Transverse colon (tissue), 4 donors: ENCODE measurements around the gene CADM3. TPM values are rescaled to one million over a fixed set of nuclear protein-coding genes. Genes with fewer than 3 reads are reported as not detected.

Experiments
- DNase-seq: peaks from one replicate; pipeline ENCODE4 v3.0.0-alpha.2; 2019
- H3K27ac ChIP-seq, 4 donors: fragments of 200-600 bp; sonication (generic); 2 replicates each; pipeline ENCODE4 v1.5.1; 2016 to 2018; ENCODE audit warnings: inconsistent platforms in 4 of 4
- H3K27me3 ChIP-seq: fragments of 200-600 bp; sonication (generic); 2 replicates; pipeline ENCODE4 v1.5.1; 2017; ENCODE audit warnings: inconsistent platforms
- H3K36me3 ChIP-seq, 4 donors: fragments of 200-600 bp; sonication (generic); 2 replicates each; pipeline ENCODE4 v1.5.1; 2017 to 2019; ENCODE audit warnings: inconsistent platforms in 4 of 4
- H3K4me1 ChIP-seq, 4 donors: fragments of 200-600 bp; sonication (generic); 2 replicates each; pipeline ENCODE4 v1.5.1; 2017 to 2020; ENCODE audit warnings: inconsistent platforms in 4 of 4
- H3K4me3 ChIP-seq, 4 donors: fragments of 200-600 bp; sonication (generic); 1 replicate in 1 of 4; 2 replicates in 3 of 4; pipeline versions ENCODE4 v1.5.1 to v1.6.1; 2017 to 2019; ENCODE audit warnings: inconsistent platforms in 4 of 4
- H3K9me3 ChIP-seq, 2 donors: fragments of 200-600 bp; sonication (generic); 2 replicates each; pipeline ENCODE4 v1.5.1; 2017 to 2019; ENCODE audit warnings: inconsistent platforms in 2 of 2
- EP300 ChIP-seq: sonication (generic); formaldehyde crosslinking; IDR thresholded peaks from one replicate; pipeline ENCODE4 v1.6.1; 2017; ENCODE audit warnings: antibody characterized with exemption, low read depth
- POLR2A ChIP-seq: fragments of 450-650 bp; IDR thresholded peaks from one replicate; pipeline ENCODE4 v1.6.1; 2016; ENCODE audit warnings: antibody characterized with exemption, mild to moderate bottlenecking, moderate library complexity
- POLR2AphosphoS5 ChIP-seq, 3 donors: sonication (generic); formaldehyde crosslinking; IDR thresholded peaks; one replicate each; pipeline ENCODE4 v1.6.1; 2016; ENCODE audit warnings: antibody characterized with exemption in 3 of 3
- WGBS, 2 donors: methylation state at CpG; one replicate each; pipeline ENCODE4 v1.1.5; 2018; ENCODE audit warnings: low coverage in 1 of 2; 5-methylcytosine and 5-hydroxymethylcytosine counted together
- in situ Hi-C, 4 donors: fragments of 200-750 bp; cut with MboI; loops; one replicate each; pipeline versions ENCODE4 v1.15.0 to v1.15.1; 2017; ENCODE audit warnings: low sequenced_read_pairs in 3 of 4, low pct_ligation_motif_present in 1 of 4, low pct_unique_long_range_greater_than_20kb in 1 of 4
- intact Hi-C: fragments of 100-400 bp; cut with DNase I; formaldehyde crosslinking; loops from one replicate; pipeline ENCODE4 v1.15.1; 2023; ENCODE audit warnings: low total_unique reads
- total RNA-seq, 4 donors: library from RNA; depleted of rRNA; stranded (reverse); fragments of >200 nt; gene quantifications; one replicate each; pipeline ENCODE4 v1.1.0, GENCODE V29; 2016
- TF ChIP-seq, protein P1 (sequence below), 5 experiments: fragments of 200-600 bp in 3 of 5; fragments of 450-650 bp in 2 of 5; sonication (generic) in 3 of 5; IDR thresholded peaks; 1 replicate in 2 of 5; 2 replicates in 3 of 5; pipeline ENCODE4 v1.5.1; 2016 to 2017; ENCODE audit warnings: antibody characterized with exemption in 5 of 5, inconsistent platforms in 3 of 5, mild to moderate bottlenecking in 2 of 5, moderate library complexity in 1 of 5

The CADM3 gene
- total RNA-seq, 4 donors from 2014 or later, result 3.4 to 6.5 (median 5.1) TPM

GRCh38 chr1:159197561-159198557, 26.4 kb downstream of the CADM3 start:
- in situ Hi-C loops, result no loop called here
- intact Hi-C loops, result loop anchor here (5.0 kb wide), 1 partner anchor 36 kb away; no protein-coding TSS in a partner anchor
- 48 to 80% methylated on average over 1 to 12 of the region's 12 CpGs for WGBS, 2 donors

GRCh38 chr1:159199901-159200300, 28.5 kb downstream of the CADM3 start:
- intact Hi-C loops, result loop anchor here (5.0 kb wide), 1 partner anchor 38 kb away; no protein-coding TSS in a partner anchor
- WGBS, 2 donors, result 72% methylated on average over 5 of the region's 5 CpGs; no CpG with 5 or more reads in 1 of the 2 donors
- H3K9me3 ChIP-seq, result no peaks in the 10 kb centered on the region

More at GRCh38 chr1:159197561-159198557, 26.4 kb downstream of the CADM3 start:
- H3K9me3 ChIP-seq, result no peaks in the 10 kb centered on the region
- TF ChIP-seq POLR2A, result no peak
- TF ChIP-seq, protein P1, sequence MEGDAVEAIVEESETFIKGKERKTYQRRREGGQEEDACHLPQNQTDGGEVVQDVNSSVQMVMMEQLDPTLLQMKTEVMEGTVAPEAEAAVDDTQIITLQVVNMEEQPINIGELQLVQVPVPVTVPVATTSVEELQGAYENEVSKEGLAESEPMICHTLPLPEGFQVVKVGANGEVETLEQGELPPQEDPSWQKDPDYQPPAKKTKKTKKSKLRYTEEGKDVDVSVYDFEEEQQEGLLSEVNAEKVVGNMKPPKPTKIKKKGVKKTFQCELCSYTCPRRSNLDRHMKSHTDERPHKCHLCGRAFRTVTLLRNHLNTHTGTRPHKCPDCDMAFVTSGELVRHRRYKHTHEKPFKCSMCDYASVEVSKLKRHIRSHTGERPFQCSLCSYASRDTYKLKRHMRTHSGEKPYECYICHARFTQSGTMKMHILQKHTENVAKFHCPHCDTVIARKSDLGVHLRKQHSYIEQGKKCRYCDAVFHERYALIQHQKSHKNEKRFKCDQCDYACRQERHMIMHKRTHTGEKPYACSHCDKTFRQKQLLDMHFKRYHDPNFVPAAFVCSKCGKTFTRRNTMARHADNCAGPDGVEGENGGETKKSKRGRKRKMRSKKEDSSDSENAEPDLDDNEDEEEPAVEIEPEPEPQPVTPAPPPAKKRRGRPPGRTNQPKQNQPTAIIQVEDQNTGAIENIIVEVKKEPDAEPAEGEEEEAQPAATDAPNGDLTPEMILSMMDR (IDR thresholded peaks at IDR 0.05), result peak; percentile 74 to 83 (median 76)
- H3K27me3 ChIP-seq, result peaks cover 16% of the 10 kb centered on the region
- H3K4me3 ChIP-seq, result no peak overlapping the region
- no peaks in the 10 kb centered on the region for H3K4me1 ChIP-seq
- H3K27ac ChIP-seq, result no peak overlapping the region
- peak; percentile 66 for DNase-seq
- no peaks in the 10 kb centered on the region for H3K36me3 ChIP-seq

DNA sequence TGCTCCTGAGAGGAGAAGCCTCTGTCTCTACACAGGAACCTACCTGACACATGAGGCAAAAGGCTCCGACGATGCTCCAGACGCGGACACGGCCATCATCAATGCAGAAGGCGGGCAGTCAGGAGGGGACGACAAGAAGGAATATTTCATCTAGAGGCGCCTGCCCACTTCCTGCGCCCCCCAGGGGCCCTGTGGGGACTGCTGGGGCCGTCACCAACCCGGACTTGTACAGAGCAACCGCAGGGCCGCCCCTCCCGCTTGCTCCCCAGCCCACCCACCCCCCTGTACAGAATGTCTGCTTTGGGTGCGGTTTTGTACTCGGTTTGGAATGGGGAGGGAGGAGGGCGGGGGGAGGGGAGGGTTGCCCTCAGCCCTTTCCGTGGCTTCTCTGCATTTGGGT, 29.4 kb downstream of the CADM3 start:
- DNase-seq, result no peak
- intact Hi-C loops, result no loop called here
- TF ChIP-seq POLR2A (no peak), EP300 (no peak), POLR2AphosphoS5 (IDR thresholded peaks at IDR 0.05) (no peak)
- TF ChIP-seq, protein P1 (IDR thresholded peaks at IDR 0.05), result no peak
- Histone ChIP-seq H3K9me3 (no peaks in the 10 kb centered on the region), H3K27me3 (peaks cover 17% of the 10 kb centered on the region), H3K27ac (no peak overlapping the region), H3K4me3 (no peak overlapping the region), H3K36me3 (no peaks in the 10 kb centered on the region), H3K4me1 (no peaks in the 10 kb centered on the region)
- in situ Hi-C loops, result no loop called here
- 41 to 62% methylated on average over 9 to 18 of the region's 18 CpGs for WGBS, 2 donors

More at GRCh38 chr1:159199901-159200300, 28.5 kb downstream of the CADM3 start:
- no peaks in the 10 kb centered on the region for H3K4me1 ChIP-seq
- no peak overlapping the region for H3K4me3 ChIP-seq
- TF ChIP-seq POLR2A (no peak), EP300 (no peak), POLR2AphosphoS5 (IDR thresholded peaks at IDR 0.05) (no peak)
- TF ChIP-seq, protein P1 (IDR thresholded peaks at IDR 0.05), result no peak
- peaks cover 16% of the 10 kb centered on the region for H3K27me3 ChIP-seq
- no peak overlapping the region for H3K27ac ChIP-seq
- no peaks in the 10 kb centered on the region for H3K36me3 ChIP-seq
- no peak for DNase-seq
- in situ Hi-C loops, result no loop called here

DNA sequence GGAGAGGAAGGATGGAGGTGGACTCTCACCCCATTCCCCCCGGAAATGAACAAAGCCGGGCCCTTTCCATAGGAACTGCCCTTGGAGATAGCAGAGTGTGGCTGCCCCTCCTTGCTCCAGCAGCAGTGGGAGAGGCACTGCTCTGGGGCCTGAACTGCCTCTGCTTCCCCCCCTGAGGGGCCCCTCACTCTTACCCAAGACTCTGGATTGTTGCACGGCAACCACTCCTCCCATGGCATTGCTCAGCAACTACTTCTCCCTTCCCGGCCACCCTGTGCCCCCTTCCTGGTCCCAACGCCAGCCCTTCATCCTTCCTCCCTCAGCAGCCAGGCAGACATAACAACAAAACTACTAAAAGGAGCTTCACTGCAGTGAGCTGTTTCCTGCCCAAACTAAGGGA, 30.2 kb downstream of the CADM3 start:
- TF ChIP-seq, protein P1 (IDR thresholded peaks at IDR 0.05), result no peak
- TF ChIP-seq EP300 (no peak), POLR2AphosphoS5 (IDR thresholded peaks at IDR 0.05) (no peak)
- no peaks in the 10 kb centered on the region for H3K36me3 ChIP-seq
- H3K9me3 ChIP-seq, result no peaks in the 10 kb centered on the region
- H3K27me3 ChIP-seq, result peaks cover 18% of the 10 kb centered on the region
- 27% methylated on average over 5 of the region's 5 CpGs; no CpG with 5 or more reads in 1 of the 2 donors for WGBS, 2 donors
- in situ Hi-C loops (no loop called here), intact Hi-C loops (no loop called here)
- no peaks in the 10 kb centered on the region for H3K4me1 ChIP-seq
- no peak for DNase-seq
- no peak overlapping the region for H3K27ac ChIP-seq
- H3K4me3 ChIP-seq, result no peak overlapping the region
